ENCODE results near the gene SLC39A6. TPM values are rescaled to one million over a fixed set of nuclear protein-coding genes. Genes with fewer than 3 reads are reported as not detected.

SLC39A6 gene
- total RNA-seq, 1 experiment from 2014 or later: 47.6 TPM

DNA sequence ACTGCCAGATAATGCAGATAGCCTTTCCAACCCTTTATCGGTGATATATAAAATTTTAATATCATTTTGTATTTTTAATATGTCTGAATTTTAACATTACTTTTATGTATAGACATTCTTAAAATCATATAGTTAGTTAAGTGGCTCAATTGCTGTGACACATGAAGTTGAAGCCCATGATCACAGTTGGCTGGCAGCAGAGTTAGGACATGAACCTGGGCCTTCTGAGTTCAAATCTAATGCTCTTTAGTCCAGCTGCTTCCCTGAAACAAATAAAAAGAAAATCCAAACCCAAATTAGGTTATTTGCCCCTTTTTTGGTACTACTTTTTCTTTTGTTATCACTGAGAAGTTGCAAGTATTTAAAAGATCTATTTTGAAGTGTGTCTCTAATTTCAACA lies 6.1 kb upstream of the SLC39A6 start:
- no peaks in the 10 kb centered on the region for H3K27me3 ChIP-seq (ENCODE audit: control insufficient read depth, insufficient read depth, low read length)
- in situ Hi-C loops (cut with HindIII; ENCODE audit: low pct_unique_long_range_greater_than_20kb, low sequenced_read_pairs): no loop called here
- intact Hi-C loops (cut with micrococcal nuclease; ENCODE audit: unreplicated experiment): no loop called here

GRCh38 chr18:36132756-36133155 lies 3.6 kb upstream of the SLC39A6 start:
- DNase-seq (ENCODE audit: low read depth, low spot score): no peak
- in situ Hi-C loops (cut with HindIII; ENCODE audit: low pct_unique_long_range_greater_than_20kb, low sequenced_read_pairs) (no loop called here), intact Hi-C loops (cut with micrococcal nuclease; ENCODE audit: unreplicated experiment) (no loop called here)
- ATAC-seq: no peak
- POLR2A ChIA-PET: no interaction called here
- H3K9me3 ChIP-seq (ENCODE audit: control insufficient read depth, insufficient read depth, low read depth, low read length): no peaks in the 10 kb centered on the region
- BruUV-seq (replicated peaks): no TSS peak
- no peak overlapping the region for H3K27ac ChIP-seq (ENCODE audit: low read length)
- H3K4me3 ChIP-seq (ENCODE audit: low read depth in 2 of 2, low read length in 2 of 2): no peak overlapping the region
- CTCF ChIA-PET: no interaction called here
- TF ChIP-seq POLR2AphosphoS5 (IDR thresholded peaks at IDR 0.05; ENCODE audit: low read depth, low read length): no peak
- H3K4me1 ChIP-seq (ENCODE audit: control insufficient read depth, insufficient read depth, low read length): peaks cover 5% of the 10 kb centered on the region
- H3K36me3 ChIP-seq (ENCODE audit: control insufficient read depth, insufficient read depth, low read length): peaks cover 20% of the 10 kb centered on the region
- H3K27me3 ChIP-seq (ENCODE audit: control insufficient read depth, insufficient read depth, low read length): no peaks in the 10 kb centered on the region

More for the DNA sequence above, 6.1 kb upstream of the SLC39A6 start:
- Histone ChIP-seq H3K4me1 (ENCODE audit: control insufficient read depth, insufficient read depth, low read length) (peaks cover 5% of the 10 kb centered on the region), H3K36me3 (ENCODE audit: control insufficient read depth, insufficient read depth, low read length) (peaks cover 25% of the 10 kb centered on the region), H3K9me3 (ENCODE audit: control insufficient read depth, insufficient read depth, low read depth, low read length) (no peaks in the 10 kb centered on the region), H3K4me3 (ENCODE audit: low read depth in 2 of 2, low read length in 2 of 2) (no peak overlapping the region), H3K27ac (ENCODE audit: low read length) (no peak overlapping the region)
- BruUV-seq (replicated peaks): no TSS peak
- no peak for TF ChIP-seq POLR2AphosphoS5 (IDR thresholded peaks at IDR 0.05; ENCODE audit: low read depth, low read length)
- TF ChIP-seq CTCF (IDR thresholded peaks at IDR 0.05): no peak
- no peak for TF ChIP-seq TCF7L2 (IDR thresholded peaks at IDR 0.05; ENCODE audit: low read depth, low read length)
- no peak for TF ChIP-seq SIN3A (IDR thresholded peaks at IDR 0.05; ENCODE audit: borderline replicate concordance, insufficient read depth, low read depth, low read length)
- no peak for ATAC-seq
- no peak for DNase-seq (ENCODE audit: low read depth, low spot score)
- ChIA-PET CTCF (no interaction called here), POLR2A (interaction anchor here (0.6 kb wide), 1 partner anchor 202 kb away, joined by 8 read pairs; no protein-coding TSS in a partner anchor)

GRCh38 chr18:36131692-36132483 lies 2.7 kb upstream of the SLC39A6 start:
- no TSS peak for BruUV-seq (replicated peaks)
- intact Hi-C loops (cut with micrococcal nuclease; ENCODE audit: unreplicated experiment) (no loop called here), in situ Hi-C loops (cut with HindIII; ENCODE audit: low pct_unique_long_range_greater_than_20kb, low sequenced_read_pairs) (no loop called here)
- CTCF ChIA-PET: no interaction called here
- POLR2A ChIA-PET: no interaction called here
- DNase-seq (ENCODE audit: low read depth, low spot score): no peak
- no peaks in the 10 kb centered on the region for H3K9me3 ChIP-seq (ENCODE audit: control insufficient read depth, insufficient read depth, low read depth, low read length)
- H3K4me3 ChIP-seq (ENCODE audit: low read depth in 2 of 2, low read length in 2 of 2): peak overlapping the region in 1 of 2 experiments; percentile 98; a peak in 2 of 4 replicates
- no peak for ATAC-seq
- peaks cover 5% of the 10 kb centered on the region for H3K4me1 ChIP-seq (ENCODE audit: control insufficient read depth, insufficient read depth, low read length)
- H3K36me3 ChIP-seq (ENCODE audit: control insufficient read depth, insufficient read depth, low read length): peaks cover 16% of the 10 kb centered on the region
- H3K27me3 ChIP-seq (ENCODE audit: control insufficient read depth, insufficient read depth, low read length): no peaks in the 10 kb centered on the region
- no peak overlapping the region for H3K27ac ChIP-seq (ENCODE audit: low read length)
- TF ChIP-seq SIN3A (IDR thresholded peaks at IDR 0.05; ENCODE audit: borderline replicate concordance, insufficient read depth, low read depth, low read length) (no peak), CTCF (IDR thresholded peaks at IDR 0.05) (no peak), TCF7L2 (IDR thresholded peaks at IDR 0.05; ENCODE audit: low read depth, low read length) (no peak), REST (IDR thresholded peaks at IDR 0.05; ENCODE audit: insufficient read depth in 1 of 2, low read depth in 2 of 2, low read length in 1 of 2) (no peak), POLR2AphosphoS5 (IDR thresholded peaks at IDR 0.05; ENCODE audit: low read depth, low read length) (no peak)

Data from Panc1 (cell line).